SK-N-SH (cell line): ENCODE results near the gene CSTA. TPM values are rescaled to one million over a fixed set of nuclear protein-coding genes. Genes with fewer than 3 reads are reported as not detected.

Experiments
- CTCF ChIA-PET: fragments of 300-600, 350-600 bp; formaldehyde crosslinking; extraction: SDS; loops from one replicate; lab custom pipeline; 2021; lab: Yijun Ruan, JAX
- POLR2A ChIA-PET: fragments of 350-600 bp; sonication (Branson Sonifier 250); formaldehyde crosslinking; extraction: SDS; loops from one replicate; lab custom pipeline; 2020; ENCODE audit warnings: antibody characterized with exemption, inconsistent platforms; lab: Yijun Ruan, JAX
- DNase-seq: peaks from one replicate; pipeline ENCODE4 v3.0.0; 2012
- H2AFZ ChIP-seq: fragments of 200-600 bp; sonication (generic); 2 replicates; pipeline ENCODE4 v1.8.1; 2016; ENCODE audit warnings: antibody characterized with exemption, mild to moderate bottlenecking, low read depth
- H3F3A ChIP-seq: fragments of 200-600 bp; sonication (generic); replicated peaks from 2 replicates; pipeline ENCODE3; 2016; ENCODE audit warnings: antibody characterized with exemption, mild to moderate bottlenecking; ENCODE audit not compliant: insufficient read depth
- H3K27ac ChIP-seq, 2 experiments: fragments of 200-500 bp in 1 of 2; fragments of 200-600 bp in 1 of 2; sonication (Bioruptor generic) in 1 of 2; sonication (generic), shearing (Covaris generic) in 1 of 2; 2 replicates each; pipeline versions ENCODE4 v1.5.1 to v1.6.1; 2014 to 2016; ENCODE audit warnings: low read depth in 2 of 2, inconsistent platforms in 1 of 2, low read length in 1 of 2, mild to moderate bottlenecking in 1 of 2, mixed read lengths in 1 of 2
- H3K27me3 ChIP-seq: fragments of 200-600 bp; sonication (generic), shearing (Covaris generic); 2 replicates; pipeline ENCODE4 v1.6.1; 2016; ENCODE audit warnings: mixed run types; ENCODE audit not compliant: insufficient read depth
- H3K36me3 ChIP-seq, 2 experiments: fragments of 200-500 bp in 1 of 2; fragments of 200-600 bp in 1 of 2; sonication (Bioruptor generic) in 1 of 2; sonication (generic) in 1 of 2; replicated peaks in 1 of 2; 2 replicates each; pipeline versions ENCODE3 to v1.5.1; 2014 to 2016; ENCODE audit warnings: low read length in 1 of 2, mild to moderate bottlenecking in 1 of 2; ENCODE audit not compliant: insufficient read depth in 2 of 2, control insufficient read depth in 1 of 2
- H3K4me1 ChIP-seq, 2 experiments: fragments of 200-500 bp in 1 of 2; fragments of 200-600 bp in 1 of 2; sonication (Bioruptor generic) in 1 of 2; sonication (generic), shearing (Covaris generic) in 1 of 2; 2 replicates each; pipeline versions ENCODE4 v1.5.1 to v1.6.1; 2014 to 2016; ENCODE audit warnings: low read depth in 1 of 2, low read length in 1 of 2, mixed run types in 1 of 2; ENCODE audit not compliant: insufficient read depth in 2 of 2, control insufficient read depth in 1 of 2
- H3K4me2 ChIP-seq: fragments of 200-600 bp; sonication (generic), shearing (Covaris generic); 2 replicates; pipeline ENCODE4 v1.6.1; 2017; ENCODE audit warnings: mixed run types
- H3K4me3 ChIP-seq, 2 experiments: fragments of 200-500 bp in 1 of 2; fragments of 200-600 bp in 1 of 2; sonication (Bioruptor generic) in 1 of 2; sonication (generic), shearing (Covaris generic) in 1 of 2; 2 replicates each; pipeline versions ENCODE4 v1.5.1 to v1.8.1; 2014 to 2016; ENCODE audit warnings: low read depth in 2 of 2, inconsistent platforms in 1 of 2, low read length in 1 of 2, mild to moderate bottlenecking in 1 of 2, mixed read lengths in 1 of 2, moderate library complexity in 1 of 2
- H3K79me2 ChIP-seq: fragments of 200-600 bp; sonication (generic); 2 replicates; pipeline ENCODE4 v1.8.1; 2017; ENCODE audit warnings: mild to moderate bottlenecking; ENCODE audit not compliant: insufficient read depth
- H3K9ac ChIP-seq: fragments of 200-600 bp; sonication (generic); 2 replicates; pipeline ENCODE4 v1.6.1; 2017; ENCODE audit warnings: mixed run types
- H3K9me2 ChIP-seq: fragments of 200-600 bp; sonication (generic); 2 replicates; pipeline ENCODE4 v1.6.1; 2017; ENCODE audit warnings: mixed run types
- H3K9me3 ChIP-seq: fragments of 200-600 bp; sonication (generic); 2 replicates; pipeline ENCODE4 v1.6.1; 2017; ENCODE audit warnings: mixed run types, mild to moderate bottlenecking, moderate library complexity
- H4K20me1 ChIP-seq: fragments of 200-600 bp; sonication (generic); 2 replicates; pipeline ENCODE4 v1.6.1; 2017; ENCODE audit warnings: mild to moderate bottlenecking, mixed run types; ENCODE audit not compliant: insufficient read depth
- CHD2 ChIP-seq: fragments of 150-350 bp; IDR thresholded peaks from 2 replicates; pipeline ENCODE4 v1.6.1; 2018; ENCODE audit warnings: low read length; ENCODE audit not compliant: partially characterized antibody
- EP300 ChIP-seq, 2 experiments: IDR thresholded peaks; 2 replicates each; pipeline versions ENCODE4 v1.4.0 to v1.6.1; 2012; ENCODE audit warnings: borderline replicate concordance in 1 of 2, low read depth in 1 of 2, low read length in 1 of 2
- EZH2phosphoT487 ChIP-seq: fragments of 200-600 bp; sonication (generic); IDR thresholded peaks from 2 replicates; pipeline ENCODE4 v1.6.1; 2017; ENCODE audit warnings: low read depth, mixed run types, mild to moderate bottlenecking, antibody characterized with exemption, moderate library complexity, borderline replicate concordance
- FOSL2 ChIP-seq: IDR thresholded peaks from 2 replicates; pipeline ENCODE4 v1.4.0; 2012; ENCODE audit warnings: low read depth, mild to moderate bottlenecking, moderate library complexity, borderline replicate concordance
- FOXJ3 ChIP-seq: sonication (generic); formaldehyde crosslinking; IDR thresholded peaks from 2 replicates; pipeline ENCODE4 v1.5.1; 2020; ENCODE audit warnings: mild to moderate bottlenecking, missing genetic modification reagents
- GABPA ChIP-seq: IDR thresholded peaks from 2 replicates; pipeline ENCODE4 v1.4.0; 2012; ENCODE audit warnings: low read depth, mild to moderate bottlenecking
- GATA2 ChIP-seq: sonication (generic); formaldehyde crosslinking; IDR thresholded peaks from 2 replicates; pipeline ENCODE4 v1.5.0; 2020; ENCODE audit warnings: mild to moderate bottlenecking, missing genetic modification reagents
- JUND ChIP-seq: IDR thresholded peaks from 2 replicates; pipeline ENCODE4 v1.4.0; 2012
- MEF2A ChIP-seq: IDR thresholded peaks from 2 replicates; pipeline ENCODE4 v1.4.0; 2012; ENCODE audit warnings: low read depth, borderline replicate concordance
- MXI1 ChIP-seq: IDR thresholded peaks from 2 replicates; pipeline ENCODE4 v1.6.1; 2012; ENCODE audit warnings: mild to moderate bottlenecking, low read depth, low read length, improper control_type of control experiment
- NRF1 ChIP-seq: IDR thresholded peaks from 2 replicates; pipeline ENCODE4 v1.6.1; 2012; ENCODE audit warnings: low read depth, mild to moderate bottlenecking, low read length
- POLR2AphosphoS5 ChIP-seq: IDR thresholded peaks from 2 replicates; pipeline ENCODE4 v1.6.1; 2012; ENCODE audit warnings: low read depth, low read length
- SIN3A ChIP-seq: IDR thresholded peaks from 2 replicates; pipeline ENCODE4 v1.6.1; 2012; ENCODE audit warnings: low read depth, mild to moderate bottlenecking, low read length, moderate library complexity, borderline replicate concordance
- TAF1 ChIP-seq: IDR thresholded peaks from 2 replicates; pipeline ENCODE4 v1.6.1; 2012; ENCODE audit warnings: low read depth, mild to moderate bottlenecking, low read length, moderate library complexity, borderline replicate concordance
- TEAD4 ChIP-seq: IDR thresholded peaks from 2 replicates; pipeline ENCODE4 v1.4.0; 2012; ENCODE audit warnings: mild to moderate bottlenecking, borderline replicate concordance; ENCODE audit not compliant: insufficient read depth
- WGBS: methylation state at CpG from one replicate; pipeline ENCODE4 v1.1.6; 2017; ENCODE audit warnings: low lambda C conversion rate; 5-methylcytosine and 5-hydroxymethylcytosine counted together
- polyA plus RNA-seq, 3 experiments: library from polyadenylated mRNA; depleted of rRNA; stranded (reverse); fragments of >200 nt; gene quantifications; 2 replicates each; pipeline ENCODE4 v1.2.3, GENCODE V29; 2012
- TF ChIP-seq, protein P1 (sequence below): fragments of 150-350 bp; IDR thresholded peaks from 2 replicates; pipeline ENCODE4 v1.6.1; 2017; ENCODE audit warnings: antibody characterized with exemption, low read length, low read depth, borderline replicate concordance
- TF ChIP-seq, protein P2 (sequence below): IDR thresholded peaks from 2 replicates; pipeline ENCODE4 v1.4.0; 2012; ENCODE audit warnings: low read depth, borderline replicate concordance
- TF ChIP-seq, protein P3 (sequence below): IDR thresholded peaks from 2 replicates; pipeline ENCODE4 v1.4.0; 2012; ENCODE audit warnings: low read depth
- TF ChIP-seq, protein P4 (sequence below): IDR thresholded peaks from 2 replicates; pipeline ENCODE4 v1.4.0; 2012; ENCODE audit warnings: low read depth, borderline replicate concordance
- TF ChIP-seq, protein P5 (sequence below): IDR thresholded peaks from 2 replicates; pipeline ENCODE4; 2012
- TF ChIP-seq, protein P6 (sequence below): fragments of 150-350 bp; IDR thresholded peaks from 2 replicates; pipeline ENCODE4 v1.6.1; 2016; ENCODE audit warnings: mild to moderate bottlenecking, low read depth, low read length

The CSTA gene
- polyA plus RNA-seq, 1 of the 3 experiments (the other 2 are of a cell fraction), result not detected

DNA sequence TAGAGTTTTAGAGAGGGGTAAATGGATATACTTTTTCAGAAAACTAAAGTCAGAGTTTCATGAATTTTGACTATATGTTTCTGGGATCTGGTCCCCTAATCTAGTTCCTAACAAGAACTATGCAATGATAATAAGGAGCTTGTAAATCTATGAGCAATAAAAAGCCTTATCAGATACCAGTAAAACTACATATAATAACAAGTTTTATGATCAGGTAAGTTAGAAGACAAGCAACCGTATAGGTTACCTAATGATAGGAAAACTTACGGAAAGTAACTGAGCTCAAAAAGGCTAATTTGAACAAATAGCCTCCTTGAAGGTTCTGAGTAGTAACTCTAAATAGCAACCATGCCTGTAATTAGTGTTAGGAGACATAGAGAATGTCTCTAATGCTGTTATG, 37.0 kb downstream of the CSTA start:
- POLR2A ChIA-PET, result no interaction called here
- Histone ChIP-seq H3K27me3 (no peaks in the 10 kb centered on the region), H4K20me1 (no peaks in the 10 kb centered on the region), H3K9me3 (no peaks in the 10 kb centered on the region), H3K79me2 (no peaks in the 10 kb centered on the region), H2AFZ (no peak overlapping the region), H3F3A (peaks cover 19% of the 10 kb centered on the region), H3K9me2 (no peaks in the 10 kb centered on the region), H3K4me1 (peaks cover 6 to 7% of the 10 kb centered on the region in 2 experiments; a peak in 3 of 4 replicates), H3K9ac (no peak overlapping the region), H3K4me2 (no peak overlapping the region), H3K27ac (no peak overlapping the region), H3K36me3 (peaks cover 34 to 50% of the 10 kb centered on the region in 2 experiments), H3K4me3 (no peak overlapping the region)
- TF ChIP-seq POLR2AphosphoS5, result no peak
- TF ChIP-seq, protein P1, sequence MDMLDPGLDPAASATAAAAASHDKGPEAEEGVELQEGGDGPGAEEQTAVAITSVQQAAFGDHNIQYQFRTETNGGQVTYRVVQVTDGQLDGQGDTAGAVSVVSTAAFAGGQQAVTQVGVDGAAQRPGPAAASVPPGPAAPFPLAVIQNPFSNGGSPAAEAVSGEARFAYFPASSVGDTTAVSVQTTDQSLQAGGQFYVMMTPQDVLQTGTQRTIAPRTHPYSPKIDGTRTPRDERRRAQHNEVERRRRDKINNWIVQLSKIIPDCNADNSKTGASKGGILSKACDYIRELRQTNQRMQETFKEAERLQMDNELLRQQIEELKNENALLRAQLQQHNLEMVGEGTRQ, result no peak
- TF ChIP-seq, protein P2, sequence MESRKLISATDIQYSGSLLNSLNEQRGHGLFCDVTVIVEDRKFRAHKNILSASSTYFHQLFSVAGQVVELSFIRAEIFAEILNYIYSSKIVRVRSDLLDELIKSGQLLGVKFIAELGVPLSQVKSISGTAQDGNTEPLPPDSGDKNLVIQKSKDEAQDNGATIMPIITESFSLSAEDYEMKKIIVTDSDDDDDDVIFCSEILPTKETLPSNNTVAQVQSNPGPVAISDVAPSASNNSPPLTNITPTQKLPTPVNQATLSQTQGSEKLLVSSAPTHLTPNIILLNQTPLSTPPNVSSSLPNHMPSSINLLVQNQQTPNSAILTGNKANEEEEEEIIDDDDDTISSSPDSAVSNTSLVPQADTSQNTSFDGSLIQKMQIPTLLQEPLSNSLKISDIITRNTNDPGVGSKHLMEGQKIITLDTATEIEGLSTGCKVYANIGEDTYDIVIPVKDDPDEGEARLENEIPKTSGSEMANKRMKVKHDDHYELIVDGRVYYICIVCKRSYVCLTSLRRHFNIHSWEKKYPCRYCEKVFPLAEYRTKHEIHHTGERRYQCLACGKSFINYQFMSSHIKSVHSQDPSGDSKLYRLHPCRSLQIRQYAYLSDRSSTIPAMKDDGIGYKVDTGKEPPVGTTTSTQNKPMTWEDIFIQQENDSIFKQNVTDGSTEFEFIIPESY, result no peak
- TF ChIP-seq EZH2phosphoT487, result no peak
- no peak for TF ChIP-seq MXI1
- no peak for TF ChIP-seq FOXJ3
- TF ChIP-seq SIN3A, result no peak
- TF ChIP-seq, protein P3, sequence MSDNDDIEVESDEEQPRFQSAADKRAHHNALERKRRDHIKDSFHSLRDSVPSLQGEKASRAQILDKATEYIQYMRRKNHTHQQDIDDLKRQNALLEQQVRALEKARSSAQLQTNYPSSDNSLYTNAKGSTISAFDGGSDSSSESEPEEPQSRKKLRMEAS, result no peak
- TF ChIP-seq, protein P4, sequence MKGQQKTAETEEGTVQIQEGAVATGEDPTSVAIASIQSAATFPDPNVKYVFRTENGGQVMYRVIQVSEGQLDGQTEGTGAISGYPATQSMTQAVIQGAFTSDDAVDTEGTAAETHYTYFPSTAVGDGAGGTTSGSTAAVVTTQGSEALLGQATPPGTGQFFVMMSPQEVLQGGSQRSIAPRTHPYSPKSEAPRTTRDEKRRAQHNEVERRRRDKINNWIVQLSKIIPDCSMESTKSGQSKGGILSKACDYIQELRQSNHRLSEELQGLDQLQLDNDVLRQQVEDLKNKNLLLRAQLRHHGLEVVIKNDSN, result no peak
- no peak for DNase-seq
- WGBS, result 96% methylated on average over 2 of the region's 2 CpGs
- CTCF ChIA-PET, result interaction anchor here (1.1 to 1.7 kb wide), 3 partner anchors 9 to 23 kb away, joined by 3 to 5 read pairs (median 4); partner anchors contain the start of gene FAM162A

DNA sequence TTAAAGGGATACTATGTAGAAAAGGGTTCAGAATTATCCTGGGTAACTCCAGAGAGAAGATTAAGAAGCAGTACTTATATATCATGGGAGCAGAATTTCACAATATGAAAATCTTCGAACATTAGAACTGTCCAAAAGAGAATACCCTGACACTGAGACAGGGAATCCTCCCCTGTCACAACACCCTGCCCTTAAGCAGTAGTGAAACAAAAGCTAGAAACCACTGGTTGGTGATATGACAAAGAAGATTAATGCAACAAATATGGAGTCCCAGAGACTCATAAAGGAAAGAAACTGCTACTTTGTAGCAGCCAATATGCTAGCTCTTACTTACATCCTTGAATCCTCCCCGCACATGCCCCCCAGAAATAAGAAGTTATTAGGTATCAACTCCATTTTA, 39.4 kb downstream of the CSTA start:
- no peaks in the 10 kb centered on the region for H3K4me1 ChIP-seq
- CTCF ChIA-PET, result interaction anchor here (1.7 kb wide), 1 partner anchor 11 kb away, joined by 3 read pairs; no protein-coding TSS in a partner anchor
- H3K4me2 ChIP-seq, result no peak overlapping the region
- H3K27ac ChIP-seq, result no peak overlapping the region
- no peaks in the 10 kb centered on the region for H3K27me3 ChIP-seq
- no peaks in the 10 kb centered on the region for H3K9me2 ChIP-seq
- H3K4me3 ChIP-seq, result no peak overlapping the region
- WGBS, result 96% methylated on average over 2 of the region's 2 CpGs
- H3K9ac ChIP-seq, result no peak overlapping the region
- no peaks in the 10 kb centered on the region for H4K20me1 ChIP-seq
- H2AFZ ChIP-seq, result no peak overlapping the region
- peaks cover 37 to 66% of the 10 kb centered on the region in 2 experiments for H3K36me3 ChIP-seq
- peaks cover 7% of the 10 kb centered on the region for H3F3A ChIP-seq
- POLR2A ChIA-PET, result no interaction called here
- no peak for DNase-seq
- H3K79me2 ChIP-seq, result no peaks in the 10 kb centered on the region
- H3K9me3 ChIP-seq, result no peaks in the 10 kb centered on the region
- TF ChIP-seq EP300 (IDR thresholded peaks at IDR 0.05; ENCODE audit: borderline replicate concordance in 1 of 2, low read depth in 1 of 2, low read length in 1 of 2) (no peak), FOSL2 (no peak), MEF2A (no peak), CHD2 (no peak), GABPA (no peak), SIN3A (no peak), TAF1 (no peak), GATA2 (CRISPR knock-in tag) (no peak), NRF1 (no peak), JUND (no peak), TEAD4 (no peak)
- TF ChIP-seq, protein P5, sequence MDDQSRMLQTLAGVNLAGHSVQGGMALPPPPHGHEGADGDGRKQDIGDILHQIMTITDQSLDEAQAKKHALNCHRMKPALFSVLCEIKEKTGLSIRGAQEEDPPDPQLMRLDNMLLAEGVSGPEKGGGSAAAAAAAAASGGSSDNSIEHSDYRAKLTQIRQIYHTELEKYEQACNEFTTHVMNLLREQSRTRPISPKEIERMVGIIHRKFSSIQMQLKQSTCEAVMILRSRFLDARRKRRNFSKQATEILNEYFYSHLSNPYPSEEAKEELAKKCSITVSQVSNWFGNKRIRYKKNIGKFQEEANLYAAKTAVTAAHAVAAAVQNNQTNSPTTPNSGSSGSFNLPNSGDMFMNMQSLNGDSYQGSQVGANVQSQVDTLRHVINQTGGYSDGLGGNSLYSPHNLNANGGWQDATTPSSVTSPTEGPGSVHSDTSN, result no peak
- TF ChIP-seq, protein P6, sequence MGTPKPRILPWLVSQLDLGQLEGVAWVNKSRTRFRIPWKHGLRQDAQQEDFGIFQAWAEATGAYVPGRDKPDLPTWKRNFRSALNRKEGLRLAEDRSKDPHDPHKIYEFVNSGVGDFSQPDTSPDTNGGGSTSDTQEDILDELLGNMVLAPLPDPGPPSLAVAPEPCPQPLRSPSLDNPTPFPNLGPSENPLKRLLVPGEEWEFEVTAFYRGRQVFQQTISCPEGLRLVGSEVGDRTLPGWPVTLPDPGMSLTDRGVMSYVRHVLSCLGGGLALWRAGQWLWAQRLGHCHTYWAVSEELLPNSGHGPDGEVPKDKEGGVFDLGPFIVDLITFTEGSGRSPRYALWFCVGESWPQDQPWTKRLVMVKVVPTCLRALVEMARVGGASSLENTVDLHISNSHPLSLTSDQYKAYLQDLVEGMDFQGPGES, result no peak
- TF ChIP-seq, protein P4, result no peak
